HepG2 (cell line): ENCODE data around the gene GLUL.

Experiments used
- AHR ChIP-seq: IDR thresholded peaks from 2 replicates; pipeline ENCODE4 v1.6.1; 2018; ENCODE audit warnings: missing genetic modification reagents, missing compliant biosample characterization
- HNRNPL ChIP-seq: fragments of 200-400 bp; formaldehyde crosslinking; IDR thresholded peaks from 2 replicates; pipeline ENCODE4 v1.6.1; 2017; ENCODE audit warnings: mild to moderate bottlenecking, low read depth, low read length
- KDM3A ChIP-seq: IDR thresholded peaks from 2 replicates; pipeline ENCODE4 v1.6.1; 2018; ENCODE audit warnings: low read depth, missing compliant biosample characterization
- PHF8 ChIP-seq: sonication (generic); formaldehyde crosslinking; IDR thresholded peaks from 2 replicates; pipeline ENCODE4 v1.5.0; 2020; ENCODE audit warnings: missing genetic modification reagents
- YY1 ChIP-seq: IDR thresholded peaks from 2 replicates; pipeline ENCODE4 v1.6.1; 2011; ENCODE audit warnings: low read length, low read depth, moderate library complexity, mild to moderate bottlenecking; ENCODE audit not compliant: insufficient read depth, insufficient replicate concordance
- ZNF543 ChIP-seq: sonication (generic); formaldehyde crosslinking; IDR thresholded peaks from 2 replicates; pipeline ENCODE4 v1.4.0; 2020; ENCODE audit warnings: mild to moderate bottlenecking, missing genetic modification reagents
- ZNF570 ChIP-seq: sonication (generic); formaldehyde crosslinking; IDR thresholded peaks from 2 replicates; pipeline ENCODE4 v1.4.0; 2020; ENCODE audit warnings: mild to moderate bottlenecking, missing genetic modification reagents, borderline replicate concordance
- TF ChIP-seq, protein P1 (sequence below): sonication (generic); formaldehyde crosslinking; IDR thresholded peaks from 2 replicates; pipeline ENCODE4 v1.5.0; 2020; ENCODE audit warnings: mild to moderate bottlenecking, missing genetic modification reagents, moderate library complexity

DNA sequence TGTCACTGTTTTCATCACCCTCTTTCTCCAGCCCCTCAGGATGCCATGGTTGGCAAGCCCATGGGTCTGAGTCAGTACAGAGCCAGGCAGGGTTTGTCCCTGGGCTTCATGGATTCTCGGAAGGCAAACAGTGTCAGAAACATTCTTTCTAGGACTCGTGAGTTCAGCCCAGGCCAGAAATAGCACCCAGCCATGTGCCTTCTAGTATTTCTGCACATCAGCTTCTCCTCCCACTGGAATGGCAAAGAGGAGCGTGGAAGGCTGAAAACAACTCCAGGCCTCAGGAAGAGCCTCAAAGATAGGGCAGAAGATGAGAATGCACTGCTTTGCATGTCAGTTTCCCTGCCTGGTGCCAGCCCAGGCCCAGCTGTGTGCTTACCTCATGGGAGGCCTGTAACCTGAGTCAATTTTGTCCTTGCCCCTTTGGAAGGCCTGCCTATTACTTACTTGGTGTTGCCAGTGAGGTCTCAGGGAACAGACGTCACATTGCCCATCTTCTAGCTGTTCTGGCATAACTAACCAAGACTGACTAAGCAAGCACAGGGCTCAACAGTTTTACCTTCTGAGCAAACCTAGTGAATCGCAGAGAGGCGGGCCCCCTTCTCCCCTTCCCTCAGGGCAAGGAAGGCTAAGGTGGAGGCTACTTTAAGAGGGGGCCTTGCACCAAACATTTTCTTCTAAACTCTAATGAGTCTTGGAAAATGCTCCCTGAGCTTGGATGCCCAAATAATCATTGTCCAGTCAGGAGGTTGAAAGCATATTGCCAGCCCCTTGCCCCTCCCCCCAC is 42.4 kb downstream of the GLUL start:
- TF ChIP-seq ZNF543 (CRISPR knock-in tag) (no peak), KDM3A (CRISPR knock-in tag) (no peak), YY1 (no peak), HNRNPL (no peak), PHF8 (CRISPR knock-in tag) (no peak), ZNF570 (CRISPR knock-in tag) (no peak), AHR (CRISPR knock-in tag) (no peak)
- TF ChIP-seq, protein P1, sequence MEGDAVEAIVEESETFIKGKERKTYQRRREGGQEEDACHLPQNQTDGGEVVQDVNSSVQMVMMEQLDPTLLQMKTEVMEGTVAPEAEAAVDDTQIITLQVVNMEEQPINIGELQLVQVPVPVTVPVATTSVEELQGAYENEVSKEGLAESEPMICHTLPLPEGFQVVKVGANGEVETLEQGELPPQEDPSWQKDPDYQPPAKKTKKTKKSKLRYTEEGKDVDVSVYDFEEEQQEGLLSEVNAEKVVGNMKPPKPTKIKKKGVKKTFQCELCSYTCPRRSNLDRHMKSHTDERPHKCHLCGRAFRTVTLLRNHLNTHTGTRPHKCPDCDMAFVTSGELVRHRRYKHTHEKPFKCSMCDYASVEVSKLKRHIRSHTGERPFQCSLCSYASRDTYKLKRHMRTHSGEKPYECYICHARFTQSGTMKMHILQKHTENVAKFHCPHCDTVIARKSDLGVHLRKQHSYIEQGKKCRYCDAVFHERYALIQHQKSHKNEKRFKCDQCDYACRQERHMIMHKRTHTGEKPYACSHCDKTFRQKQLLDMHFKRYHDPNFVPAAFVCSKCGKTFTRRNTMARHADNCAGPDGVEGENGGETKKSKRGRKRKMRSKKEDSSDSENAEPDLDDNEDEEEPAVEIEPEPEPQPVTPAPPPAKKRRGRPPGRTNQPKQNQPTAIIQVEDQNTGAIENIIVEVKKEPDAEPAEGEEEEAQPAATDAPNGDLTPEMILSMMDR (CRISPR knock-in tag): no peak
